HG02571 (cell line): ENCODE measurements around the gene SCP2.
"Not testable (repeated sequence)": the region's sequence is repeated elsewhere in the genome, so short reads cannot be mapped to it uniquely, and the experiment has no call there.

Experiments
- ATAC-seq: cut with Tn5 transposase; IDR thresholded peaks from one replicate; pipeline ENCODE4 v1.9.1; 2021; ENCODE audit warnings: mild to moderate bottlenecking, moderate library complexity; ENCODE audit not compliant: unreplicated experiment

The SCP2 gene

GRCh38 chr1:52967666-52968065 lies 40.6 kb downstream of the SCP2 start:
- ATAC-seq = no peak

GRCh38 chr1:52969234-52969633 lies 42.2 kb downstream of the SCP2 start:
- ATAC-seq = not testable (repeated sequence)

- no peak for ATAC-seq
Observed at GRCh38 chr1:52970149-52970548, 43.1 kb downstream of the SCP2 start.

GRCh38 chr1:52973841-52974240 lies 46.8 kb downstream of the SCP2 start:
- no peak for ATAC-seq

GRCh38 chr1:52976183-52977035 lies 49.3 kb downstream of the SCP2 start:
- ATAC-seq = no peak

GRCh38 chr1:52978045-52978444 lies 51.0 kb downstream of the SCP2 start:
- no peak for ATAC-seq

GRCh38 chr1:52992733-52993132 lies 65.7 kb downstream of the SCP2 start:
- ATAC-seq = not testable (repeated sequence)

GRCh38 chr1:52994656-52995055 lies 67.6 kb downstream of the SCP2 start:
- ATAC-seq = no peak

GRCh38 chr1:52996653-52997052 lies 69.6 kb downstream of the SCP2 start:
- ATAC-seq = no peak

GRCh38 chr1:53001128-53001527 lies 74.1 kb downstream of the SCP2 start:
- ATAC-seq = no peak

GRCh38 chr1:53006612-53007011 lies 79.5 kb downstream of the SCP2 start:
- ATAC-seq = not testable (repeated sequence)

GRCh38 chr1:53010247-53010646 lies 83.2 kb downstream of the SCP2 start:
- not testable (repeated sequence) for ATAC-seq

- no peak for ATAC-seq
Observed at GRCh38 chr1:53011175-53011574, 84.1 kb downstream of the SCP2 start.

GRCh38 chr1:53014791-53015507 lies 87.9 kb downstream of the SCP2 start:
- ATAC-seq = peak; percentile 89

- ATAC-seq = no peak
Observed at GRCh38 chr1:53015508-53015860, 88.4 kb downstream of the SCP2 start.

GRCh38 chr1:53016705-53017104 lies 89.6 kb downstream of the SCP2 start:
- no peak for ATAC-seq

GRCh38 chr1:53020588-53020987 lies 93.5 kb downstream of the SCP2 start:
- no peak for ATAC-seq

- ATAC-seq = no peak
Observed at GRCh38 chr1:53022179-53022578, 95.1 kb downstream of the SCP2 start.

GRCh38 chr1:53023546-53023945 lies 96.5 kb downstream of the SCP2 start:
- ATAC-seq = no peak

GRCh38 chr1:53024117-53024516 lies 97.0 kb downstream of the SCP2 start:
- ATAC-seq = no peak

GRCh38 chr1:53025034-53025768 lies 98.1 kb downstream of the SCP2 start:
- no peak for ATAC-seq

- no peak for ATAC-seq
Observed at GRCh38 chr1:53025769-53026112, 98.7 kb downstream of the SCP2 start.
